IMR-90 (cell line): Measurements from ENCODE around the gene G3BP2. TPM values are rescaled to one million over a fixed set of nuclear protein-coding genes. Genes with fewer than 3 reads are reported as not detected.

ENCODE experiments used
- ATAC-seq: fragments of 200-7000 bp; cut with Tn5 transposase; 2 replicates; pipeline ENCODE4 v1.9.1; 2020; ENCODE audit warnings: low read depth, mild to moderate bottlenecking, moderate library complexity
- BruUV-seq: library from RNA; stranded (reverse); fragments of 400-500 nt; replicated peaks from 2 replicates; lab custom pipeline; 2021; lab: Mats Ljungman, UMichigan
- CTCF ChIA-PET: fragments of 300-600 bp; formaldehyde crosslinking; extraction: SDS; loops from one replicate; lab custom pipeline; 2021; ENCODE audit warnings: antibody characterized with exemption; lab: Yijun Ruan, JAX
- POLR2A ChIA-PET: fragments of 300-600 bp; sonication (Branson Sonifier 250); formaldehyde crosslinking; loops from one replicate; lab custom pipeline; 2022; ENCODE audit warnings: antibody characterized with exemption; ENCODE audit not compliant: unreplicated experiment; lab: Charles Lee
- DNase-seq: peaks from one replicate; pipeline ENCODE4 v3.0.0; 2013
- H2AFZ ChIP-seq: replicated peaks from 2 replicates; pipeline ENCODE3; 2013; ENCODE audit warnings: low read length, mild to moderate bottlenecking; ENCODE audit not compliant: poor library complexity
- H2AK5ac ChIP-seq: 2 replicates; pipeline ENCODE4 v1.6.1; 2013; ENCODE audit warnings: low read depth, low read length, inconsistent platforms
- H2AK9ac ChIP-seq: replicated peaks from 2 replicates; pipeline ENCODE3; 2013; ENCODE audit warnings: mild to moderate bottlenecking, low read depth, low read length, moderate library complexity; ENCODE audit not compliant: poor library complexity
- H2BK120ac ChIP-seq: 2 replicates; pipeline ENCODE4 v1.6.1; 2013; ENCODE audit warnings: low read depth, low read length, inconsistent platforms
- H2BK15ac ChIP-seq: 3 replicates; pipeline ENCODE4 v1.6.1; 2013; ENCODE audit warnings: low read depth, low read length, inconsistent platforms
- H2BK20ac ChIP-seq: 2 replicates; pipeline ENCODE4 v1.6.1; 2013; ENCODE audit warnings: low read depth, mild to moderate bottlenecking, inconsistent platforms, low read length, moderate library complexity
- H2BK5ac ChIP-seq: 2 replicates; pipeline ENCODE4 v1.6.1; 2013; ENCODE audit warnings: mild to moderate bottlenecking, low read depth, low read length, inconsistent platforms; ENCODE audit not compliant: poor library complexity, severe bottlenecking
- H3K14ac ChIP-seq: replicated peaks from 2 replicates; pipeline ENCODE4 v1.6.1; 2013; ENCODE audit warnings: low read depth, low read length, inconsistent platforms
- H3K18ac ChIP-seq: 2 replicates; pipeline ENCODE4 v1.6.1; 2013; ENCODE audit warnings: low read depth, low read length, control low read depth
- H3K23ac ChIP-seq: 2 replicates; pipeline ENCODE4 v1.6.1; 2013; ENCODE audit warnings: low read depth, low read length, inconsistent platforms
- H3K27ac ChIP-seq: 2 replicates; pipeline ENCODE4 v1.5.1; 2013; ENCODE audit warnings: mild to moderate bottlenecking, control low read depth, low read length; ENCODE audit not compliant: insufficient read depth
- H3K27me3 ChIP-seq: 2 replicates; pipeline ENCODE4 v1.6.1; 2013; ENCODE audit warnings: low read length; ENCODE audit not compliant: control insufficient read depth, insufficient read depth
- H3K36me3 ChIP-seq: 2 replicates; pipeline ENCODE4 v1.6.1; 2013; ENCODE audit warnings: low read length, mixed read lengths; ENCODE audit not compliant: control insufficient read depth, insufficient read depth
- H3K4ac ChIP-seq: 2 replicates; pipeline ENCODE4 v1.6.1; 2013; ENCODE audit warnings: low read depth, low read length, inconsistent platforms
- H3K4me1 ChIP-seq: 2 replicates; pipeline ENCODE4 v1.6.1; 2013; ENCODE audit warnings: low read length, mixed read lengths; ENCODE audit not compliant: control insufficient read depth, insufficient read depth
- H3K4me2 ChIP-seq: 2 replicates; pipeline ENCODE4 v1.6.1; 2013; ENCODE audit warnings: low read depth, mild to moderate bottlenecking, control low read depth, low read length, moderate library complexity
- H3K4me3 ChIP-seq: 2 replicates; pipeline ENCODE4 v1.5.1; 2013; ENCODE audit warnings: low read depth, mild to moderate bottlenecking, control low read depth, low read length, moderate library complexity; ENCODE audit not compliant: insufficient read depth
- H3K56ac ChIP-seq: 2 replicates; pipeline ENCODE4 v1.6.1; 2013; ENCODE audit warnings: low read length, inconsistent platforms; ENCODE audit not compliant: insufficient read depth; ENCODE audit errors: extremely low read depth
- H3K79me1 ChIP-seq, 2 experiments: 2 replicates each; pipeline ENCODE4 v1.6.1; 2013; ENCODE audit warnings: low read length in 2 of 2, inconsistent platforms in 1 of 2, low read depth in 1 of 2
- H3K9ac ChIP-seq: 2 replicates; pipeline ENCODE4 v1.6.1; 2013; ENCODE audit warnings: low read depth, low read length, control low read depth
- H3K9me1 ChIP-seq: 2 replicates; pipeline ENCODE4 v1.6.1; 2013; ENCODE audit warnings: low read length, inconsistent platforms; ENCODE audit not compliant: insufficient read depth
- H3K9me3 ChIP-seq: 2 replicates; pipeline ENCODE4 v1.6.1; 2013; ENCODE audit warnings: low read length; ENCODE audit not compliant: control insufficient read depth, insufficient read depth
- H4K20me1 ChIP-seq: 2 replicates; pipeline ENCODE4 v1.6.1; 2013; ENCODE audit warnings: low read length, inconsistent platforms; ENCODE audit not compliant: insufficient read depth
- H4K5ac ChIP-seq: 2 replicates; pipeline ENCODE4 v1.6.1; 2013; ENCODE audit warnings: mild to moderate bottlenecking, low read depth, low read length, control low read depth
- H4K8ac ChIP-seq, 2 experiments: 2 replicates each; pipeline ENCODE4 v1.6.1; 2013; ENCODE audit warnings: low read depth in 2 of 2, low read length in 2 of 2, control low read depth in 1 of 2, inconsistent platforms in 1 of 2
- H4K91ac ChIP-seq: 2 replicates; pipeline ENCODE4 v1.6.1; 2013; ENCODE audit warnings: low read depth, low read length, inconsistent platforms; ENCODE audit not compliant: insufficient read depth
- BHLHE40 ChIP-seq: fragments of 150-350 bp; IDR thresholded peaks from 2 replicates; pipeline ENCODE4 v1.6.1; 2016; ENCODE audit warnings: mild to moderate bottlenecking, low read depth, low read length
- CEBPB ChIP-seq: IDR thresholded peaks from 2 replicates; pipeline ENCODE4 v1.6.1; 2012; ENCODE audit warnings: low read depth, low read length, improper control_type of control experiment
- CHD1 ChIP-seq: IDR thresholded peaks from 2 replicates; pipeline ENCODE4 v1.6.1; 2012; ENCODE audit warnings: low read depth, low read length, improper control_type of control experiment
- CTCF ChIP-seq: conservative IDR thresholded peaks from 2 replicates; pipeline ENCODE4 v1.5.1; 2012; ENCODE audit warnings: mild to moderate bottlenecking, low read depth, low read length, improper control_type of control experiment
- FOS ChIP-seq: fragments of 150-350 bp; IDR thresholded peaks from 2 replicates; pipeline ENCODE4 v1.6.1; 2016; ENCODE audit warnings: low read depth, low read length
- MAFK ChIP-seq: IDR thresholded peaks from 2 replicates; pipeline ENCODE4 v1.6.1; 2012; ENCODE audit warnings: low read depth, low read length, improper control_type of control experiment
- MXI1 ChIP-seq: IDR thresholded peaks from 2 replicates; pipeline ENCODE4 v1.6.1; 2012; ENCODE audit warnings: low read depth, mild to moderate bottlenecking, low read length, moderate library complexity, borderline replicate concordance
- NFE2L2 ChIP-seq: fragments of 150-350 bp; IDR thresholded peaks from 2 replicates; pipeline ENCODE4 v1.6.1; 2016; ENCODE audit warnings: low read depth, mild to moderate bottlenecking, low read length
- POLR2A ChIP-seq: IDR thresholded peaks from 2 replicates; pipeline ENCODE4 v1.6.1; 2012; ENCODE audit warnings: mild to moderate bottlenecking, low read depth, low read length
- RCOR1 ChIP-seq: IDR thresholded peaks from 2 replicates; pipeline ENCODE4 v1.6.1; 2012; ENCODE audit warnings: mild to moderate bottlenecking, low read length, improper control_type of control experiment; ENCODE audit not compliant: insufficient replicate concordance
- RFX5 ChIP-seq: IDR thresholded peaks from 2 replicates; pipeline ENCODE4 v1.8.0; 2012; ENCODE audit warnings: low read depth, mild to moderate bottlenecking, low read length, moderate library complexity
- SMC3 ChIP-seq: fragments of 150-350 bp; IDR thresholded peaks from 2 replicates; pipeline ENCODE4 v1.6.1; 2016; ENCODE audit warnings: low read depth, mild to moderate bottlenecking, antibody characterized with exemption, low read length, moderate library complexity
- WGBS, 2 experiments: methylation state at CpG; one replicate each; pipeline versions ENCODE4 v1.1.5 to v1.1.7; 2013; ENCODE audit warnings: missing lambda C conversion rate in 2 of 2; ENCODE audit not compliant: insufficient read length in 1 of 2; ENCODE audit errors: extremely low coverage in 2 of 2; 5-methylcytosine and 5-hydroxymethylcytosine counted together
- dilution Hi-C: fragments of 300-500 bp; cut with HindIII; formaldehyde crosslinking; loops from one replicate; pipeline ENCODE4 v1.14.3; 2018; ENCODE audit warnings: low sequenced_read_pairs; ENCODE audit not compliant: unreplicated experiment
- in situ Hi-C: fragments of 300-500 bp; cut with MboI; formaldehyde crosslinking; loops from 3 replicates; pipeline ENCODE4 v1.14.3; 2019; ENCODE audit warnings: low sequenced_read_pairs, inconsistent platforms, mixed read lengths
- intact Hi-C: fragments of 100-400 bp; cut with micrococcal nuclease; formaldehyde crosslinking; loops from 2 replicates; pipeline ENCODE4 v1.10.0; 2022
- polyA plus RNA-seq, 3 experiments: library from polyadenylated mRNA; depleted of rRNA; stranded (reverse); fragments of >200 nt; gene quantifications; 2 replicates each; pipeline ENCODE4 v1.2.3, GENCODE V29; 2012; ENCODE audit warnings: low replicate concordance in 1 of 3
- total RNA-seq: library from RNA; depleted of rRNA; stranded (reverse); fragments of >200 nt; gene quantifications from 2 replicates; pipeline ENCODE4 v1.2.3, GENCODE V29; 2012
- TF ChIP-seq, protein P1 (sequence below): fragments of 150-350 bp; IDR thresholded peaks from 2 replicates; pipeline ENCODE4 v1.6.1; 2016; ENCODE audit warnings: low read depth, mild to moderate bottlenecking, low read length, moderate library complexity, borderline replicate concordance

Gene G3BP2
- total and polyA plus RNA-seq, 2 of the 4 experiments (the other 2 are of a cell fraction) = 80.5 to 183 TPM

- TF ChIP-seq SMC3 = no peak
Observed at GRCh38 chr4:75698162-75698962, 25.2 kb upstream of the G3BP2 start (continued).

DNA sequence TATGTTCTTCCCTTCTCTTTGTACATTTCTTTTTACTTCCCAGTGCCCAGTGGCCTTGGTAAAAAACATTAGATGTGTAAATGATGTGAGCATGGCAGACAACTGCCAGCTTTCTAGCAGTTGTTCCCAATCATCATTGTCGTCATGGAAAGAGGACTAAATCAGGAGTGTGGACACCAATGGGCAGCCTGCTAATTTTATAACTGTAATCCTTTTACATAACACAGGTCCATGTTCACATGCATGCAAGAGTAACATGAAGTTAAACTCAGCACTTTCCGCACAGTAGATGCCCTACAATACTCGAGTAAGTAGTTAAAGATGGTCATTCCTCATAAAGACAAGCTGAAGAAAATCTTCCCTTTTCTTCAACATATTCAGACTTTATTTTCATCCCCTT, 23.4 kb upstream of the G3BP2 start:
- in situ Hi-C loops = no loop called here
- no peak overlapping the region for H2BK20ac ChIP-seq
- DNase-seq = no peak
- H3K9me1 ChIP-seq = no peaks in the 10 kb centered on the region
- no peak overlapping the region for H3K9ac ChIP-seq
- H3K36me3 ChIP-seq = peaks cover 2% of the 10 kb centered on the region; the same call in 1 of the 2 replicates
- H4K20me1 ChIP-seq = no peaks in the 10 kb centered on the region
- H3K79me1 ChIP-seq = peaks cover 2 to 5% of the 10 kb centered on the region in 2 experiments; a peak in 1 of 4 replicates
- ChIA-PET POLR2A (no interaction called here), CTCF (no interaction called here)
- H3K56ac ChIP-seq = no peak overlapping the region
- dilution Hi-C loops = no loop called here
- no peak for ATAC-seq
- H3K4me2 ChIP-seq = no peak overlapping the region
- H3K4me3 ChIP-seq = no peak overlapping the region
- WGBS, 2 experiments = 100% methylated on average over 1 of the region's 3 CpGs; no CpG with 5 or more reads in 1 of the 2 experiments
- H3K4me1 ChIP-seq = no peaks in the 10 kb centered on the region
- no peak overlapping the region for H2AK5ac ChIP-seq
- H4K5ac ChIP-seq = no peak overlapping the region
- H3K23ac ChIP-seq = no peak overlapping the region
- BruUV-seq = no TSS peak
- no peak overlapping the region for H2BK15ac ChIP-seq
- no peak overlapping the region for H4K8ac ChIP-seq
- H3K9me3 ChIP-seq = no peaks in the 10 kb centered on the region
- no peak overlapping the region for H4K91ac ChIP-seq
- no peak overlapping the region for H3K4ac ChIP-seq
- H2BK5ac ChIP-seq = no peak overlapping the region
- no peak overlapping the region for H3K18ac ChIP-seq
- H3K27ac ChIP-seq = no peak overlapping the region
- H2BK120ac ChIP-seq = no peak overlapping the region
- no peak overlapping the region for H3K14ac ChIP-seq
- H3K27me3 ChIP-seq = no peaks in the 10 kb centered on the region
- no peak overlapping the region for H2AK9ac ChIP-seq
- H2AFZ ChIP-seq = no peak overlapping the region
- intact Hi-C loops = no loop called here
- TF ChIP-seq CTCF = no peak
- TF ChIP-seq FOS = no peak
- TF ChIP-seq NFE2L2 = no peak
- TF ChIP-seq, protein P1, sequence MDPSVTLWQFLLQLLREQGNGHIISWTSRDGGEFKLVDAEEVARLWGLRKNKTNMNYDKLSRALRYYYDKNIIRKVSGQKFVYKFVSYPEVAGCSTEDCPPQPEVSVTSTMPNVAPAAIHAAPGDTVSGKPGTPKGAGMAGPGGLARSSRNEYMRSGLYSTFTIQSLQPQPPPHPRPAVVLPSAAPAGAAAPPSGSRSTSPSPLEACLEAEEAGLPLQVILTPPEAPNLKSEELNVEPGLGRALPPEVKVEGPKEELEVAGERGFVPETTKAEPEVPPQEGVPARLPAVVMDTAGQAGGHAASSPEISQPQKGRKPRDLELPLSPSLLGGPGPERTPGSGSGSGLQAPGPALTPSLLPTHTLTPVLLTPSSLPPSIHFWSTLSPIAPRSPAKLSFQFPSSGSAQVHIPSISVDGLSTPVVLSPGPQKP = no peak
- TF ChIP-seq CEBPB = no peak
- TF ChIP-seq MXI1 = no peak
- no peak for TF ChIP-seq RCOR1
- no peak for TF ChIP-seq SMC3
- TF ChIP-seq RFX5 = no peak
- TF ChIP-seq CHD1 = no peak
- TF ChIP-seq MAFK = no peak
- TF ChIP-seq POLR2A = no peak
- no peak for TF ChIP-seq BHLHE40
